SK-N-SH (cell line): ENCODE results near the gene TMEM143. TPM values are rescaled to one million over a fixed set of nuclear protein-coding genes. Genes with fewer than 3 reads are reported as not detected.

Source experiments
- CTCF ChIA-PET: fragments of 300-600, 350-600 bp; formaldehyde crosslinking; extraction: SDS; loops from one replicate; lab custom pipeline; 2021; lab: Yijun Ruan, JAX
- POLR2A ChIA-PET: fragments of 350-600 bp; sonication (Branson Sonifier 250); formaldehyde crosslinking; extraction: SDS; loops from one replicate; lab custom pipeline; 2020; ENCODE audit warnings: antibody characterized with exemption, inconsistent platforms; lab: Yijun Ruan, JAX
- DNase-seq: peaks from one replicate; pipeline ENCODE4 v3.0.0; 2012
- H2AFZ ChIP-seq: fragments of 200-600 bp; sonication (generic); 2 replicates; pipeline ENCODE4 v1.8.1; 2016; ENCODE audit warnings: antibody characterized with exemption, mild to moderate bottlenecking, low read depth
- H3F3A ChIP-seq: fragments of 200-600 bp; sonication (generic); replicated peaks from 2 replicates; pipeline ENCODE3; 2016; ENCODE audit warnings: antibody characterized with exemption, mild to moderate bottlenecking; ENCODE audit not compliant: insufficient read depth
- H3K27ac ChIP-seq, 2 experiments: fragments of 200-500 bp in 1 of 2; fragments of 200-600 bp in 1 of 2; sonication (Bioruptor generic) in 1 of 2; sonication (generic), shearing (Covaris generic) in 1 of 2; 2 replicates each; pipeline versions ENCODE4 v1.5.1 to v1.6.1; 2014 to 2016; ENCODE audit warnings: low read depth in 2 of 2, inconsistent platforms in 1 of 2, low read length in 1 of 2, mild to moderate bottlenecking in 1 of 2, mixed read lengths in 1 of 2
- H3K27me3 ChIP-seq: fragments of 200-600 bp; sonication (generic), shearing (Covaris generic); 2 replicates; pipeline ENCODE4 v1.6.1; 2016; ENCODE audit warnings: mixed run types; ENCODE audit not compliant: insufficient read depth
- H3K36me3 ChIP-seq, 2 experiments: fragments of 200-500 bp in 1 of 2; fragments of 200-600 bp in 1 of 2; sonication (Bioruptor generic) in 1 of 2; sonication (generic) in 1 of 2; replicated peaks in 1 of 2; 2 replicates each; pipeline versions ENCODE3 to v1.5.1; 2014 to 2016; ENCODE audit warnings: low read length in 1 of 2, mild to moderate bottlenecking in 1 of 2; ENCODE audit not compliant: insufficient read depth in 2 of 2, control insufficient read depth in 1 of 2
- H3K4me1 ChIP-seq, 2 experiments: fragments of 200-500 bp in 1 of 2; fragments of 200-600 bp in 1 of 2; sonication (Bioruptor generic) in 1 of 2; sonication (generic), shearing (Covaris generic) in 1 of 2; 2 replicates each; pipeline versions ENCODE4 v1.5.1 to v1.6.1; 2014 to 2016; ENCODE audit warnings: low read depth in 1 of 2, low read length in 1 of 2, mixed run types in 1 of 2; ENCODE audit not compliant: insufficient read depth in 2 of 2, control insufficient read depth in 1 of 2
- H3K4me2 ChIP-seq: fragments of 200-600 bp; sonication (generic), shearing (Covaris generic); 2 replicates; pipeline ENCODE4 v1.6.1; 2017; ENCODE audit warnings: mixed run types
- H3K4me3 ChIP-seq, 2 experiments: fragments of 200-500 bp in 1 of 2; fragments of 200-600 bp in 1 of 2; sonication (Bioruptor generic) in 1 of 2; sonication (generic), shearing (Covaris generic) in 1 of 2; 2 replicates each; pipeline versions ENCODE4 v1.5.1 to v1.8.1; 2014 to 2016; ENCODE audit warnings: low read depth in 2 of 2, inconsistent platforms in 1 of 2, low read length in 1 of 2, mild to moderate bottlenecking in 1 of 2, mixed read lengths in 1 of 2, moderate library complexity in 1 of 2
- H3K79me2 ChIP-seq: fragments of 200-600 bp; sonication (generic); 2 replicates; pipeline ENCODE4 v1.8.1; 2017; ENCODE audit warnings: mild to moderate bottlenecking; ENCODE audit not compliant: insufficient read depth
- H3K9ac ChIP-seq: fragments of 200-600 bp; sonication (generic); 2 replicates; pipeline ENCODE4 v1.6.1; 2017; ENCODE audit warnings: mixed run types
- H3K9me2 ChIP-seq: fragments of 200-600 bp; sonication (generic); 2 replicates; pipeline ENCODE4 v1.6.1; 2017; ENCODE audit warnings: mixed run types
- H3K9me3 ChIP-seq: fragments of 200-600 bp; sonication (generic); 2 replicates; pipeline ENCODE4 v1.6.1; 2017; ENCODE audit warnings: mixed run types, mild to moderate bottlenecking, moderate library complexity
- H4K20me1 ChIP-seq: fragments of 200-600 bp; sonication (generic); 2 replicates; pipeline ENCODE4 v1.6.1; 2017; ENCODE audit warnings: mild to moderate bottlenecking, mixed run types; ENCODE audit not compliant: insufficient read depth
- CHD2 ChIP-seq: fragments of 150-350 bp; IDR thresholded peaks from 2 replicates; pipeline ENCODE4 v1.6.1; 2018; ENCODE audit warnings: low read length; ENCODE audit not compliant: partially characterized antibody
- EZH2phosphoT487 ChIP-seq: fragments of 200-600 bp; sonication (generic); IDR thresholded peaks from 2 replicates; pipeline ENCODE4 v1.6.1; 2017; ENCODE audit warnings: low read depth, mixed run types, mild to moderate bottlenecking, antibody characterized with exemption, moderate library complexity, borderline replicate concordance
- FOXJ3 ChIP-seq: sonication (generic); formaldehyde crosslinking; IDR thresholded peaks from 2 replicates; pipeline ENCODE4 v1.5.1; 2020; ENCODE audit warnings: mild to moderate bottlenecking, missing genetic modification reagents
- JUND ChIP-seq: IDR thresholded peaks from 2 replicates; pipeline ENCODE4 v1.4.0; 2012
- MXI1 ChIP-seq: IDR thresholded peaks from 2 replicates; pipeline ENCODE4 v1.6.1; 2012; ENCODE audit warnings: mild to moderate bottlenecking, low read depth, low read length, improper control_type of control experiment
- NRF1 ChIP-seq: IDR thresholded peaks from 2 replicates; pipeline ENCODE4 v1.6.1; 2012; ENCODE audit warnings: low read depth, mild to moderate bottlenecking, low read length
- POLR2AphosphoS5 ChIP-seq: IDR thresholded peaks from 2 replicates; pipeline ENCODE4 v1.6.1; 2012; ENCODE audit warnings: low read depth, low read length
- RAD21 ChIP-seq: IDR thresholded peaks from 2 replicates; pipeline ENCODE4 v1.6.1; 2012; ENCODE audit warnings: mild to moderate bottlenecking, low read length
- RXRA ChIP-seq: IDR thresholded peaks from 2 replicates; pipeline ENCODE4 v1.4.0; 2012; ENCODE audit warnings: low read depth, mild to moderate bottlenecking, borderline replicate concordance
- SIN3A ChIP-seq: IDR thresholded peaks from 2 replicates; pipeline ENCODE4 v1.6.1; 2012; ENCODE audit warnings: low read depth, mild to moderate bottlenecking, low read length, moderate library complexity, borderline replicate concordance
- SMC3 ChIP-seq: IDR thresholded peaks from 2 replicates; pipeline ENCODE4 v1.6.1; 2012; ENCODE audit warnings: low read depth, low read length, improper control_type of control experiment
- TCF12 ChIP-seq: IDR thresholded peaks from 2 replicates; pipeline ENCODE4 v1.4.0; 2012
- TEAD4 ChIP-seq: IDR thresholded peaks from 2 replicates; pipeline ENCODE4 v1.4.0; 2012; ENCODE audit warnings: mild to moderate bottlenecking, borderline replicate concordance; ENCODE audit not compliant: insufficient read depth
- YY1 ChIP-seq: IDR thresholded peaks from 2 replicates; pipeline ENCODE4 v1.4.0; 2012; ENCODE audit warnings: low read depth, mild to moderate bottlenecking
- WGBS: methylation state at CpG from one replicate; pipeline ENCODE4 v1.1.6; 2017; ENCODE audit warnings: low lambda C conversion rate; 5-methylcytosine and 5-hydroxymethylcytosine counted together
- polyA plus RNA-seq, 3 experiments: library from polyadenylated mRNA; depleted of rRNA; stranded (reverse); fragments of >200 nt; gene quantifications; 2 replicates each; pipeline ENCODE4 v1.2.3, GENCODE V29; 2012
- TF ChIP-seq, protein P1 (sequence below): IDR thresholded peaks from 2 replicates; pipeline ENCODE4 v1.6.1; 2012; ENCODE audit warnings: mild to moderate bottlenecking, low read depth, low read length, moderate library complexity
- TF ChIP-seq, protein P2 (sequence below): IDR thresholded peaks from 2 replicates; pipeline ENCODE4; 2012
- TF ChIP-seq, protein P3 (sequence below): fragments of 150-350 bp; IDR thresholded peaks from 2 replicates; pipeline ENCODE4 v1.6.1; 2017; ENCODE audit warnings: antibody characterized with exemption, low read length, low read depth, borderline replicate concordance
- TF ChIP-seq, protein P4 (sequence below): fragments of 150-350 bp; IDR thresholded peaks from 2 replicates; pipeline ENCODE4 v1.6.1; 2016; ENCODE audit warnings: mild to moderate bottlenecking, low read depth, low read length
- TF ChIP-seq, protein P5 (sequence below): IDR thresholded peaks from 2 replicates; pipeline ENCODE4 v1.4.0; 2012; ENCODE audit warnings: low read depth

TMEM143 gene
- polyA plus RNA-seq, 1 of the 3 experiments (the other 2 are of a cell fraction), result 21.9 TPM

DNA sequence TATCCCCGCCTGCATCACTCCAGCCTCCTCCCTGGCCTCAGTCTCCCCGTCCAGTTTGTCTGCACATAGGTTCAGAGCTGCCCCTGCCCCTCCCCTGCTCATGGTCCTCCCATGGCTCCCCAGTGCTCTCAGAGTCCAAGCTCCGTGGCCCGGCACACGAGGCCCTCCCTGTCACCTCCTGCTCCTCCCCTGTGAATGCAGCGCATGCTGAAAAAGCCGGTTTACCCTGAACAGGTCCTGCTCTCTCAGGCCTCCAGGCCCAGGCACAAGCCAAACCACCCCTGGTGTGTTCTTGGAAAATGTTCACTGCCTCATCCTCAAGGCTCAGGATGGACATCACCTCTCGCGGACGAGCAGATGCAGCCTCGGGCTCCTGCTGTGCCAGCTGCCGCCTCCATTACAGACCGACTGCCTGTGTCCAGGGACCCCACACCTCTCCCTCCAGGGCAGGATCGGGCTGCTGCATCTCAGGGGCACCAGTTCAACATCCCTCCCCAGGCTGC lies 25.4 kb downstream of the TMEM143 start (continued):
- TF ChIP-seq, protein P1, sequence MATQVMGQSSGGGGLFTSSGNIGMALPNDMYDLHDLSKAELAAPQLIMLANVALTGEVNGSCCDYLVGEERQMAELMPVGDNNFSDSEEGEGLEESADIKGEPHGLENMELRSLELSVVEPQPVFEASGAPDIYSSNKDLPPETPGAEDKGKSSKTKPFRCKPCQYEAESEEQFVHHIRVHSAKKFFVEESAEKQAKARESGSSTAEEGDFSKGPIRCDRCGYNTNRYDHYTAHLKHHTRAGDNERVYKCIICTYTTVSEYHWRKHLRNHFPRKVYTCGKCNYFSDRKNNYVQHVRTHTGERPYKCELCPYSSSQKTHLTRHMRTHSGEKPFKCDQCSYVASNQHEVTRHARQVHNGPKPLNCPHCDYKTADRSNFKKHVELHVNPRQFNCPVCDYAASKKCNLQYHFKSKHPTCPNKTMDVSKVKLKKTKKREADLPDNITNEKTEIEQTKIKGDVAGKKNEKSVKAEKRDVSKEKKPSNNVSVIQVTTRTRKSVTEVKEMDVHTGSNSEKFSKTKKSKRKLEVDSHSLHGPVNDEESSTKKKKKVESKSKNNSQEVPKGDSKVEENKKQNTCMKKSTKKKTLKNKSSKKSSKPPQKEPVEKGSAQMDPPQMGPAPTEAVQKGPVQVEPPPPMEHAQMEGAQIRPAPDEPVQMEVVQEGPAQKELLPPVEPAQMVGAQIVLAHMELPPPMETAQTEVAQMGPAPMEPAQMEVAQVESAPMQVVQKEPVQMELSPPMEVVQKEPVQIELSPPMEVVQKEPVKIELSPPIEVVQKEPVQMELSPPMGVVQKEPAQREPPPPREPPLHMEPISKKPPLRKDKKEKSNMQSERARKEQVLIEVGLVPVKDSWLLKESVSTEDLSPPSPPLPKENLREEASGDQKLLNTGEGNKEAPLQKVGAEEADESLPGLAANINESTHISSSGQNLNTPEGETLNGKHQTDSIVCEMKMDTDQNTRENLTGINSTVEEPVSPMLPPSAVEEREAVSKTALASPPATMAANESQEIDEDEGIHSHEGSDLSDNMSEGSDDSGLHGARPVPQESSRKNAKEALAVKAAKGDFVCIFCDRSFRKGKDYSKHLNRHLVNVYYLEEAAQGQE, result no peak
- TF ChIP-seq, protein P2, sequence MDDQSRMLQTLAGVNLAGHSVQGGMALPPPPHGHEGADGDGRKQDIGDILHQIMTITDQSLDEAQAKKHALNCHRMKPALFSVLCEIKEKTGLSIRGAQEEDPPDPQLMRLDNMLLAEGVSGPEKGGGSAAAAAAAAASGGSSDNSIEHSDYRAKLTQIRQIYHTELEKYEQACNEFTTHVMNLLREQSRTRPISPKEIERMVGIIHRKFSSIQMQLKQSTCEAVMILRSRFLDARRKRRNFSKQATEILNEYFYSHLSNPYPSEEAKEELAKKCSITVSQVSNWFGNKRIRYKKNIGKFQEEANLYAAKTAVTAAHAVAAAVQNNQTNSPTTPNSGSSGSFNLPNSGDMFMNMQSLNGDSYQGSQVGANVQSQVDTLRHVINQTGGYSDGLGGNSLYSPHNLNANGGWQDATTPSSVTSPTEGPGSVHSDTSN, result no peak
- TF ChIP-seq TCF12, result no peak
- TF ChIP-seq, protein P3, sequence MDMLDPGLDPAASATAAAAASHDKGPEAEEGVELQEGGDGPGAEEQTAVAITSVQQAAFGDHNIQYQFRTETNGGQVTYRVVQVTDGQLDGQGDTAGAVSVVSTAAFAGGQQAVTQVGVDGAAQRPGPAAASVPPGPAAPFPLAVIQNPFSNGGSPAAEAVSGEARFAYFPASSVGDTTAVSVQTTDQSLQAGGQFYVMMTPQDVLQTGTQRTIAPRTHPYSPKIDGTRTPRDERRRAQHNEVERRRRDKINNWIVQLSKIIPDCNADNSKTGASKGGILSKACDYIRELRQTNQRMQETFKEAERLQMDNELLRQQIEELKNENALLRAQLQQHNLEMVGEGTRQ, result no peak

DNA sequence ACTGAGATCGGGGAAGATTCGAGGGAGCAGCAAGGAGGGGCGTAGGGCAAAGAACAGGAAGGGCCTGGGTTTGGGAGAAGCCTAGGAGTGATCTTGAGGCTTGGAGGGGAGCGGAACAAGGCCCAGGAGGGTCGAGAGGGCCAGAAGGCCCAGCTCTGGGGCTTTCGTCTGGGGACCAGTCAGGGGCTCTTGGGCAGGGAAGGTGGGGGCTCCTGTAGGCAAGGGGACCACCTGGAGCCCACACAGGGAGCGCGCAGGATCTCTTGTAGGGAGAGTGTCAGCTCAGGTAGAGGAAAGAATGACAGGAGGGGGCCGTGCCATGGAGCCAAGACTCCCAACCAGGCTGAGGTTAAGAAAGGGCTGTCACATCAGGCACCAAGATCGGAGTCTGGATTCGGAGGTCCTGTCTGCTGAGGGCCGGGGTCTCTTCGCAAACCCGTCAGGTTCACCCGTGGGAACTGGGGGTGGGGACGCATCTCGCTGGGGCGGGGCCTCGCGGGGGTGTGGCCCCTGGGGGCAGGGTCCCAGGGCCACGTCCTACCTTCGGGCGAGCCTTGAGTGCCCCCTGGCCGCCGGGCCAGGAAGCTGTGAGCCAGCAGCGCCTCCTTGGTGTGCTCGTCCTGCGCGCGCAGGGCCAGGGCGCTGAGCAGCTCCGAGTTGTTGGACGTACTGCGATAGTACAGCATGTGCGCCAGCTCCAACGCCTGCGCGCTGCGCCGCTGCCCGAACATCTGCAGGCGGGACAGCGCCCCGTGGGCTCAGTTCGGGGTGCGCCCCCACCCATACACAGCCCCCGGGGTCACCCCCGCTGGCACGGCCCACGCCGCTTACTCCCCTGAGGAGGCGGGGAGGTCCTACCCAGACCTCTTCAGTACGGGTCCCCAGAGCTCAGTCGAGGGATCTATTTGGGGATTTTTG lies 30.0 kb downstream of the TMEM143 start:
- peaks cover 51% of the 10 kb centered on the region for H3F3A ChIP-seq
- no peak overlapping the region for H3K9ac ChIP-seq
- no peaks in the 10 kb centered on the region for H3K27me3 ChIP-seq
- peak overlapping the region; percentile 66 for H3K4me2 ChIP-seq
- CTCF ChIA-PET, result interaction anchor here (0.5 to 2.7 kb wide), 18 partner anchors 10 to 256 kb away, joined by 3 to 20 read pairs (median 4); partner anchors contain the start of genes GRWD1, KDELR1, SYNGR4 and TMEM143
- H3K4me3 ChIP-seq, result peak overlapping the region; percentile 36 to 38; a peak in 3 of 4 replicates
- peak; percentile 84 for DNase-seq
- H4K20me1 ChIP-seq, result peaks cover 11% of the 10 kb centered on the region
- H3K4me1 ChIP-seq, result peaks cover 9 to 24% of the 10 kb centered on the region in 2 experiments; a peak in 3 of 4 replicates
- no peaks in the 10 kb centered on the region for H3K9me2 ChIP-seq
- H3K9me3 ChIP-seq, result no peaks in the 10 kb centered on the region
- WGBS, result 66% methylated on average over 17 of the region's 54 CpGs
- H2AFZ ChIP-seq, result 0 out of 2 replicates have a peak overlapping the region, but pooled peaks have one; percentile 67
- POLR2A ChIA-PET, result interaction anchor here (1.8 kb wide), 1 partner anchor 111 kb away, joined by 5 read pairs; no protein-coding TSS in a partner anchor
- H3K36me3 ChIP-seq, result peaks cover 0 to 4% of the 10 kb centered on the region in 2 experiments
- H3K79me2 ChIP-seq, result peaks cover 12% of the 10 kb centered on the region; the same call in 1 of the 2 replicates
- peak overlapping the region; percentile 47 to 88 for H3K27ac ChIP-seq
- TF ChIP-seq YY1 (no peak), SMC3 (peak; percentile 71), POLR2AphosphoS5 (no peak), TEAD4 (no peak), NRF1 (peak; percentile 65), FOXJ3 (no peak), RXRA (no peak), JUND (no peak), EZH2phosphoT487 (no peak), CHD2 (peak; percentile 30), SIN3A (no peak), RAD21 (peak; percentile 66), MXI1 (peak; percentile 60; the same call in 1 of the 2 replicates)
- TF ChIP-seq, protein P4, sequence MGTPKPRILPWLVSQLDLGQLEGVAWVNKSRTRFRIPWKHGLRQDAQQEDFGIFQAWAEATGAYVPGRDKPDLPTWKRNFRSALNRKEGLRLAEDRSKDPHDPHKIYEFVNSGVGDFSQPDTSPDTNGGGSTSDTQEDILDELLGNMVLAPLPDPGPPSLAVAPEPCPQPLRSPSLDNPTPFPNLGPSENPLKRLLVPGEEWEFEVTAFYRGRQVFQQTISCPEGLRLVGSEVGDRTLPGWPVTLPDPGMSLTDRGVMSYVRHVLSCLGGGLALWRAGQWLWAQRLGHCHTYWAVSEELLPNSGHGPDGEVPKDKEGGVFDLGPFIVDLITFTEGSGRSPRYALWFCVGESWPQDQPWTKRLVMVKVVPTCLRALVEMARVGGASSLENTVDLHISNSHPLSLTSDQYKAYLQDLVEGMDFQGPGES, result no peak
- TF ChIP-seq, protein P5, sequence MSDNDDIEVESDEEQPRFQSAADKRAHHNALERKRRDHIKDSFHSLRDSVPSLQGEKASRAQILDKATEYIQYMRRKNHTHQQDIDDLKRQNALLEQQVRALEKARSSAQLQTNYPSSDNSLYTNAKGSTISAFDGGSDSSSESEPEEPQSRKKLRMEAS, result peak; percentile 39; the same call in 1 of the 2 replicates
- TF ChIP-seq, protein P2, result no peak
- TF ChIP-seq, protein P3, result no peak
